GM12873 (cell line): ENCODE results near the gene TSPAN5.

Experiments
- TF ChIP-seq, protein P1 (sequence below): IDR thresholded peaks from 2 replicates; pipeline ENCODE4 v1.5.1; 2012; ENCODE audit warnings: low read depth, mild to moderate bottlenecking, moderate library complexity, low read length, control low read depth; ENCODE audit not compliant: insufficient read depth; ENCODE audit errors: missing control alignments

The TSPAN5 gene

DNA sequence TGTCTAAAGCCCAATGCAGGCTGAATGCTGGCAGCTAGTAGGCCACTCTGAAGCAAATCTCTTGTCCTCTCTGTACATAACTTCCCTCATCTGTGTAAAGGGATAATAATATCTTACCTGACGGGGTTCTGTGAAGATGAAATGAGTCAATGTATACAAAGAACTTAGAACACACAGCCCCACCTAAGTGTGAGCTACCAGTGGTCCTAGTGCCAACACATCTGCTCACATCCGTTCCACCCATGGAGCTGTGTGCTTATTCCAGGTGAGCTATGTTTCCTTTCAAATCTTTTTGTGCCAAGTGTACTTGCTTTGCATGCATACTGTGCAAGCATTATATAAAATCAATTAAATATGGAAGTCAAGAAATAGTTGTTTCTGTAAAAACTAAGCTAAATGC is 116.4 kb downstream of the TSPAN5 start:
- TF ChIP-seq, protein P1, sequence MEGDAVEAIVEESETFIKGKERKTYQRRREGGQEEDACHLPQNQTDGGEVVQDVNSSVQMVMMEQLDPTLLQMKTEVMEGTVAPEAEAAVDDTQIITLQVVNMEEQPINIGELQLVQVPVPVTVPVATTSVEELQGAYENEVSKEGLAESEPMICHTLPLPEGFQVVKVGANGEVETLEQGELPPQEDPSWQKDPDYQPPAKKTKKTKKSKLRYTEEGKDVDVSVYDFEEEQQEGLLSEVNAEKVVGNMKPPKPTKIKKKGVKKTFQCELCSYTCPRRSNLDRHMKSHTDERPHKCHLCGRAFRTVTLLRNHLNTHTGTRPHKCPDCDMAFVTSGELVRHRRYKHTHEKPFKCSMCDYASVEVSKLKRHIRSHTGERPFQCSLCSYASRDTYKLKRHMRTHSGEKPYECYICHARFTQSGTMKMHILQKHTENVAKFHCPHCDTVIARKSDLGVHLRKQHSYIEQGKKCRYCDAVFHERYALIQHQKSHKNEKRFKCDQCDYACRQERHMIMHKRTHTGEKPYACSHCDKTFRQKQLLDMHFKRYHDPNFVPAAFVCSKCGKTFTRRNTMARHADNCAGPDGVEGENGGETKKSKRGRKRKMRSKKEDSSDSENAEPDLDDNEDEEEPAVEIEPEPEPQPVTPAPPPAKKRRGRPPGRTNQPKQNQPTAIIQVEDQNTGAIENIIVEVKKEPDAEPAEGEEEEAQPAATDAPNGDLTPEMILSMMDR, result no peak

GRCh38 chr4:98540803-98541202 is 117.6 kb downstream of the TSPAN5 start:
- TF ChIP-seq, protein P1, result no peak

DNA sequence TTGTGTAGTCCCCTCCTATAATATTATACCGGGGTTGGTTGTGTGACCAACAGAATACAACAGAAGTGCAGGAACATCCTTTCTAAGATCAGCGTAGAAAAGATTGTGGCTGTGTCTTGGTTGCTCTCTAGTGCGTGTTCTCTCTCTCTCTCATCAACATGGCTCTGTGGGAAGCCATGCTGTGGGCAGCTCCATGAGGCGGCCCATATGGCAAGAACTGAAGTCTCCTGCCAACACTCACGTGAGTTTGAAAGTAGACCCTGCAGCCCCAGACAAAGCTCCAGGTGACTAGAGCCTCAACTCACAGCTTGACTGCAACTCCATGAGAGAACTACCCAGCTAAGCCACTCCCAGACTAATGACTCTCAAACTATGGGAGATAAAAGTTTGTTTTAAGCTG is 118.7 kb downstream of the TSPAN5 start:
- TF ChIP-seq, protein P1, result no peak

DNA sequence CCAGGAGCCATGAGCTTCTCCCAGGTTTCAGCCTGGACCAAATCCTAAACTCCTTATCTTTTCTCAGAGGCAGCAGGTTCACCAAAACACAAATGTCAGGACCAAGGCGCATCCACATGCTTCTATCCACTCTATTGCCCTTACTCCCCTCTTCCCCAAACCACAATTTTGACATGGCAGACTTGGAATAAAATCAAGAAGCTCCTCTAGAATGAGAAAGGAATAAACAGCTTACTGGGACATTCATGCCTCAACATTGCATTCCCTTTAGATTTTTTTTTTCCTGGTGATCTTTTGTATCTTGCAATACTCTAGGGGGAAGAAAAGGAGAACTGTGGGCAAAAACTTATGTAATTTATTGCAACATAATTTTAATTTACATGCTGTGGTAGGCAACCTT is 119.1 kb downstream of the TSPAN5 start:
- TF ChIP-seq, protein P1, result no peak

DNA sequence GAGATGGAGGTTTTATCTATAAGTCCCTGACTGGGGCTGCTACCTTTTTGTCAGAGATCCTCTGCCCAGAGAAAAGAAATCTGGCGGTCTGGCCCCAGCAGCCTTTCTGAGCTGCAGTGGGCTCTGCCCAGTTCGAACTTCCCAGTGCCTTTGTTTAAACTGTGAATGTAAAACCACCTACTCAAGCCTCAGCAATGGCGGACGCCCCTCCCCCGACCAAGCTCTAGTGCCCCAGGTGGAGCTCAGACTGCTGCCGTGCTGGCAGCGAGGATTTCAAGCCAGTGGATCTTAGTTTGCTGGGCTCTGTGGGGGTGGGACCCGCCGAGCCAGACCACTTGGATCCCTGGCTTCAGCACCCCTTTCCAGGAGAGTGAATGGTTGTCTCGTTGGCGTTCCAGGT is 121.8 kb downstream of the TSPAN5 start:
- TF ChIP-seq, protein P1, result no peak

GRCh38 chr4:98530572-98530971 is 127.8 kb downstream of the TSPAN5 start:
- TF ChIP-seq, protein P1, result no peak

GRCh38 chr4:98529970-98530569 is 128.3 kb downstream of the TSPAN5 start:
- TF ChIP-seq, protein P1, result no peak
